Right renal pelvis (tissue), 4 donors: Measurements from ENCODE around the gene PTPN13. TPM values are rescaled to one million over a fixed set of nuclear protein-coding genes. Genes with fewer than 3 reads are reported as not detected.

ENCODE experiments used
- DNase-seq, 4 donors: peaks; one replicate each; pipeline ENCODE4 v3.0.0-alpha.2; 2013; ENCODE audit warnings: low read depth in 4 of 4, low spot score in 3 of 4, missing footprints in 1 of 4
- polyA plus RNA-seq, 4 donors: library from polyadenylated mRNA; unstranded; fragments of 120-200 nt; gene quantifications; one replicate each; pipeline ENCODE4 v1.2.1, GENCODE V29; 2013; ENCODE audit not compliant: insufficient read length in 4 of 4

Gene PTPN13
- polyA plus RNA-seq, 4 donors, result 115 to 151 (median 139) TPM

GRCh38 chr4:86848732-86849619 lies 254.9 kb downstream of the PTPN13 start, which contains the start of gene SLC10A6:
Gene SLC10A6 (minus strand): TSS chr4:86849384. CDS start chr4:86849115, 269 bp downstream.
- no peak for DNase-seq

- no peak for DNase-seq
Observed at GRCh38 chr4:86853209-86853608, 259.1 kb downstream of the PTPN13 start.

DNA sequence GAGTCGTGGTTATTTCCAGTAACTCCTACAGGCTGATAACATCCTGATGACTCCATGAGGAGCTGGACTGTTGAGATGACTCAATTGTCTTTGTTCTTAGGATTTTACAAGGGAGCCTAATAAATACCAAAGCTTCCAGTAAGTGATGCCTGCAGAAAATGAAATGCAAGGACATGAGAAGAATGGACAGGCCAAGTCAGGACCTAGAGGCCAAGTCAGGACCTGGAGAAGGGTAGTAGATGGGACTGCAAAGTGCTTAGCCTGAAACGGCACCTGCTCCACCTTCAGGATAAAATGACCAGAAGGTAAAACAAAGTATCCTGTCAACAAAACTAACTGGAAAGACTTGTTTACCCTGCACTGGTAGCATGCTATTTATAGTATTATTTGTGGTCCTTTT lies 261.5 kb downstream of the PTPN13 start:
- no peak for DNase-seq

DNA sequence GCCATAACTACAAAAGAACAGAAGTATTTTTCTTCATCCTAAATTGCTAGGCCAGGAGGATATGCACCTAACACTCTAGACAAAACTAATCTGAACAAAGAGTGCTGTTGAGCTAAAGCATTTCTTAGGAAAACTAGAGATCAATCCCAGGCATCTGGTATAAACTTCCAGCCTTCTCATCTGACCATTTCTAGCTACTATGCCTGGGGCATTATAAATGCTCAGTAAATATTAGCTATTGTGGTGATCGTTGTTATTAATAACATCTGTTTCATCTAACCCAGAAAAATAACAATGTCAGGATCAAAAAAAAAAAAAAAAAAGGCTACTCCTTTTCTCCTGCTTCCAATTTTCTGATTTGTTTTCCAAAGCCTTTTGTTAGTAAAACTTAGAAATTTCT lies 262.8 kb downstream of the PTPN13 start:
- no peak for DNase-seq

DNA sequence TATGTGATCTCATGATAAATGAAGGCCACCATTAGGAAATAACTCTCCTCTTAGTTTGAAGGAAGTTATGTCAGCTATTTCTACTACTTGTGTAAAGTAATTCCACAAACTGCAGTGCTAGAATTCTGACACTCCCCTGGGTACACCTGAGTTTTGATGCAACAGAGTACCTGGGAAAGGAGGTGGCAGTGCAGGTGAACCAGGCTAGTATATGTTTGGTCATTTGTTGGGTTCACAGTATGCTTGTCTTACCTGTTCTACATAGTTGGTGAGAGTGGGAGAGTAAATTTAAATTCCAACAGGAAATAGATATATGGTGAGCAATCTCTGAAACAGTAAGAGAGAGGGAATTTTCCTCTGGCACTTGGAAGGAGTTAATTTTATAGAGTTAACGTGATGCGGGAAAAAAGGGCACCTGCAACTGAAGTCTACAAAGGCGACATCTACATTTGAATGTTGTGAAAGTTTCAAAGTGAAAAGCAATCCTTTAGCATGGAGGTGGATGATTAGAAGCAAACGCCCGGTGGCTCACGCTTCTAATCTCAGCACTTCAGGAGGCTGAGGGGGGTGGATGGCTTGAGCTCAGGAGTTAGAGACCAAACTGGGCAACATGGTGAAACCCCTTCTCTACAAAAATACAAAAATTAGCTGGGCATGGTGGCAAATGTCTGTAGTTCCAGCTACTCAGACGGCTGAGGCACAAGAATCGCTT lies 263.4 kb downstream of the PTPN13 start:
- no peak for DNase-seq

Other genes starting within 250 kb of the PTPN13 start
- 10 to 100 TPM; 50.7 to 66.0 (median 62.6) TPM for gene MAPK10, start 234.3 kb upstream of the PTPN13 start, polyA plus RNA-seq